Astrocyte of the cerebellum (primary cell): Measurements from ENCODE around the gene KRTAP4-8.
"Not testable (repeated sequence)": the region's sequence is repeated elsewhere in the genome, so short reads cannot be mapped to it uniquely, and the experiment has no call there.

Experiments used
- DNase-seq: peaks from one replicate; pipeline ENCODE4 v3.0.0-alpha.2; 2011; ENCODE audit warnings: low read depth
- H3K4me3 ChIP-seq: 2 replicates; pipeline ENCODE4 v1.5.1; 2011; ENCODE audit warnings: mild to moderate bottlenecking, low read depth, low read length, moderate library complexity
- in situ Hi-C: cut with HindIII; loops from 2 replicates; pipeline ENCODE4 v1.10.0; 2017; ENCODE audit warnings: low sequenced_read_pairs
- TF ChIP-seq, protein P1 (sequence below): IDR thresholded peaks from 2 replicates; pipeline ENCODE4 v1.5.1; 2012; ENCODE audit warnings: low read length, low read depth, moderate library complexity, mild to moderate bottlenecking; ENCODE audit errors: missing control alignments

Gene KRTAP4-8

GRCh38 chr17:41107941-41108450, 10.1 kb upstream of the KRTAP4-8 start:
- H3K4me3 ChIP-seq, result no peak overlapping the region
- in situ Hi-C loops, result no loop called here
- TF ChIP-seq, protein P1, sequence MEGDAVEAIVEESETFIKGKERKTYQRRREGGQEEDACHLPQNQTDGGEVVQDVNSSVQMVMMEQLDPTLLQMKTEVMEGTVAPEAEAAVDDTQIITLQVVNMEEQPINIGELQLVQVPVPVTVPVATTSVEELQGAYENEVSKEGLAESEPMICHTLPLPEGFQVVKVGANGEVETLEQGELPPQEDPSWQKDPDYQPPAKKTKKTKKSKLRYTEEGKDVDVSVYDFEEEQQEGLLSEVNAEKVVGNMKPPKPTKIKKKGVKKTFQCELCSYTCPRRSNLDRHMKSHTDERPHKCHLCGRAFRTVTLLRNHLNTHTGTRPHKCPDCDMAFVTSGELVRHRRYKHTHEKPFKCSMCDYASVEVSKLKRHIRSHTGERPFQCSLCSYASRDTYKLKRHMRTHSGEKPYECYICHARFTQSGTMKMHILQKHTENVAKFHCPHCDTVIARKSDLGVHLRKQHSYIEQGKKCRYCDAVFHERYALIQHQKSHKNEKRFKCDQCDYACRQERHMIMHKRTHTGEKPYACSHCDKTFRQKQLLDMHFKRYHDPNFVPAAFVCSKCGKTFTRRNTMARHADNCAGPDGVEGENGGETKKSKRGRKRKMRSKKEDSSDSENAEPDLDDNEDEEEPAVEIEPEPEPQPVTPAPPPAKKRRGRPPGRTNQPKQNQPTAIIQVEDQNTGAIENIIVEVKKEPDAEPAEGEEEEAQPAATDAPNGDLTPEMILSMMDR, result no peak
- no peak for DNase-seq

- in situ Hi-C loops, DNase-seq, H3K4me3 ChIP-seq: not testable (repeated sequence)
These were observed 7.4 kb upstream of the KRTAP4-8 start, which contains the start of gene KRTAP4-9 for GRCh38 chr17:41105347-41105746. KRTAP4-9 (plus strand) TSS chr17:41105389; CDS start chr17:41105389, 0 bp downstream.

GRCh38 chr17:41104386-41105038, 6.6 kb upstream of the KRTAP4-8 start:
- H3K4me3 ChIP-seq, in situ Hi-C loops, DNase-seq: not testable (repeated sequence)

DNA sequence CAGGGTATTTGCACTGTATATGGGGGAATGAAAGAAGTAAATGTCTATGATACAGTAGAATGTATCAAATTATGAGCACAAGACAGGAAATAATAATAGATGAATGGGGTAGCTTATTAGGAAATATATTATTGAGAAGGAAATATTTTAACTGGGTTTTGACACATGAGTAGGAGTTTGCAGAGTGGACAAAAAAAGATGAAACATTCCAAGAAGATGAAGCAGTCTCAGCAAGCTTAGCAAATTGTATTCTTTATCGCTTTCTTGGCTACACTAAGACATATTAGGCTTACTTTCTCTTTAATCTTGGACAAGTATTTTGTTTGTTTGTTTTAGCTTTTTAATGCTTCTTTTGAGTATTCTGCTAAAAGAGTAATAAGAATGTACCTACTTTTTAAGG, 6.0 kb upstream of the KRTAP4-8 start:
- no peak for DNase-seq
- no peak overlapping the region for H3K4me3 ChIP-seq
- TF ChIP-seq, protein P1, result no peak
- in situ Hi-C loops, result no loop called here

DNA sequence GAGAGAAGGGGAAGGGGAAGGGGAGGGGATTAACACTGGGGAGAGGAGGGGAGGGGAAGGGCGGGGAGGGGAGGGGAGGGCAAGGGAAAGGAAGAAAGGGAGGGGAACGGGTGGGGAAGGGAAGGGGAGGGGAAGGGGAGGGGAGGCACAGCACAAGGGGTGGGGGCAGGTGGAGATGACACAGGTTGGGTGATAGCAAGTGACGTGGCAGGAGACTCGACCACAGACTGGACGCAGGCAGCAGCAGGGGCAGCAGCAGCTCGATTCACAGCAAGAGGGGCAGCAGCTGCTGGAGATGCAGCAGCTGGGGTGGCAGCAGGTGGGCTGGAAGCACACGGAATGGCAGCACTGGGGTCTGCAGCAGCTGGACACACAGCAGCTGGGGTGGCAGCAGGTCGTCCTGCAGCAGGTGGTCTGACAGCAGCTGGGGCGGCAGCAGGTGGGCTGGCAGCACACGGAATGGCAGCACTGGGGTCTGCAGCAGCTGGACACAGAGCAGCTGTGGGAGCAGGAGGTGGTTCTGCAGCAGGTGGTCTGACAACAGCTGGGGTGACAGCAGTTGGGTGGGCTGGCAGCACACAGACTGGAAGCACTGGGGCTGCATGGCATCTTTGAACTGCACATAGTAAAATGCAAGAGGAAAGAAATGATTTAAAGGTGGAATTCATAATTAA, 3.8 kb upstream of the KRTAP4-8 start, which contains the start of gene KRTAP4-16:
Gene KRTAP4-16 (minus strand): TSS at position 624 of the 674 bp plus-strand sequence. CDS start 0 bp downstream, at position 624.
- in situ Hi-C loops, result no loop called here
- no peak within 1 kb of the TSS for H3K4me3 ChIP-seq
- DNase-seq, result no peak
- TF ChIP-seq, protein P1, result no peak

DNA sequence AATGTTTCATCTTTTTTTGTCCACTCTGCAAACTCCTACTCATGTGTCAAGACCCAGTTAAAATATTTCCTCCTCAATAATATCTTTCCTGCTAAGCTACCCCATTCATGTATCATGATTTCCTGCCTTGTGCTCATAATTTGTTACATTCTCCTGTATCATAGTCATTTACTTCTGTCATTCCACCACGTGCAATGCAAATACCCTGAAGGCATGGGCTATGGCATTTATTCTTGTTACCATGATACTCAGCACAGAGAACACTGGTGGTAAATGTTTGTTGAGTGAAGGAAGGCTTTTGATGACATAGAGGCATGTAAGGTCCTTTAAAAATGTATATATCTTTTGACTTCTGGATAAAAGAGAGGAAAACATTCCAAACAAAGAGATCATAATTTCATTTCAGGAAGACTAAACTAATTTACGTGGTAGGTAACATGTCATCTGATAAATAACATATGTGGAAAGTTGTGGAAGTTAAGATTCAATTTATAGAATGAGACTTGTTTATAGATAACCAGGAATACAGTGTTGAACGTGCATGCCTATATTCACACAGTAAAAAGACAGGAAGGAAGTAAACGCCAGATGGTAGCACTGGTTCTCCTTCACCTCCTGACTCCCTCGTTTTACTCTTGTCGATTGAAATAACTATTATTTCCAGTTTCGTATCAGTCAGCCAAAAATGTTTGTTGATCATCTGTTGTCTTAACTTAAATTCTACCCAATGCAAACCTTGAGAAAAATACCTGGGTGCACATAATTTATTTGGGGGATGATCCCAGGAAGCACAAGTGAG, 1.9 kb upstream of the KRTAP4-8 start:
- DNase-seq, result not testable (repeated sequence)

DNA sequence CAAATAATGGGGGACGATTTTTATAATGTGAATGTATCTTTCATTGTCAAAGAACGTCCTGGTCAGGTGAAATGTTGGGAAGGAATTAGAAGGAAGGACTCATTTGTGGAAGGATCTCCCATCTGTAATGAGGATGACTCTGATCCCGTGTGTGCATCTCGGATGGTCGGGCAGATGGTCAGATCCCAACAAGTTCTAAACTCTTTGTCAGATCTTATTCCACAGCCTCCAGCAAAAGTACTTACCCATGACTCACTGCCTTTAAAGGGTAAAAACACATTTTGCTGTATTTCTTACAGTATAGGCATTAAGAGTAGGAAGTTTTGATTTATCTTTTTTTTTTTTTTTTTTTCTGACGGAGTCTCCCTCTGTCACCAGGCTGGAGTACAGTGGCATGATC, 539 bp upstream of the KRTAP4-8 start:
- in situ Hi-C loops, result no loop called here
- H3K4me3 ChIP-seq, result no peak overlapping the region
- TF ChIP-seq, protein P1, result no peak
- no peak for DNase-seq

More for the DNA sequence above, 1.9 kb upstream of the KRTAP4-8 start:
- H3K4me3 ChIP-seq, in situ Hi-C loops: not testable (repeated sequence)
